Upper lobe of right lung (tissue), 1 donor: ENCODE data around the gene ITPK1. TPM values are rescaled to one million over a fixed set of nuclear protein-coding genes. Genes with fewer than 3 reads are reported as not detected.
"Not testable (repeated sequence)": the region's sequence is repeated elsewhere in the genome, so short reads cannot be mapped to it uniquely, and the experiment has no call there.

Experiments used
- ATAC-seq: fragments of 200-7000 bp; cut with Tn5 transposase; one replicate; pipeline ENCODE4 v1.9.1; 2020; ENCODE audit warnings: mild to moderate bottlenecking, moderate library complexity
- DNase-seq: peaks from one replicate; pipeline ENCODE4 v3.0.0-alpha.2; 2020
- H3K27ac ChIP-seq: fragments of 200-600 bp; one replicate; pipeline ENCODE4 v1.8.0; 2022
- H3K27me3 ChIP-seq: fragments of 200-600 bp; one replicate; pipeline ENCODE4 v1.8.0; 2022; ENCODE audit warnings: mild to moderate bottlenecking
- H3K36me3 ChIP-seq: fragments of 200-600 bp; one replicate; pipeline ENCODE4 v1.8.0; 2022
- H3K4me1 ChIP-seq: fragments of 200-600 bp; one replicate; pipeline ENCODE4 v1.8.0; 2022
- H3K4me3 ChIP-seq: fragments of 200-600 bp; one replicate; pipeline ENCODE4 v1.8.0; 2022; ENCODE audit warnings: mild to moderate bottlenecking
- H3K9me3 ChIP-seq: fragments of 200-600 bp; one replicate; pipeline ENCODE4 v1.8.0; 2022
- intact Hi-C: fragments of 100-400 bp; cut with DNase I; formaldehyde crosslinking; loops from one replicate; pipeline ENCODE4 v1.11.0; 2022
- total RNA-seq: library from RNA; stranded (reverse); fragmentation: NEBNext Ultra II Directional; extraction: Animal tissue kit (Norgen Biotek cat#: 25700); gene quantifications from one replicate; pipeline ENCODE4 v1.2.1, GENCODE V29; 2021
- TF ChIP-seq, protein P1 (sequence below): fragments of 200-600 bp; IDR thresholded peaks from one replicate; pipeline ENCODE4 v1.8.0; 2022; ENCODE audit warnings: antibody characterized with exemption
- donor health status: DM: no; HTN: yes; CAD: no; lungs with severe emphysema.

Gene ITPK1
- total RNA-seq, 1 donor from 2014 or later = 96.9 TPM

DNA sequence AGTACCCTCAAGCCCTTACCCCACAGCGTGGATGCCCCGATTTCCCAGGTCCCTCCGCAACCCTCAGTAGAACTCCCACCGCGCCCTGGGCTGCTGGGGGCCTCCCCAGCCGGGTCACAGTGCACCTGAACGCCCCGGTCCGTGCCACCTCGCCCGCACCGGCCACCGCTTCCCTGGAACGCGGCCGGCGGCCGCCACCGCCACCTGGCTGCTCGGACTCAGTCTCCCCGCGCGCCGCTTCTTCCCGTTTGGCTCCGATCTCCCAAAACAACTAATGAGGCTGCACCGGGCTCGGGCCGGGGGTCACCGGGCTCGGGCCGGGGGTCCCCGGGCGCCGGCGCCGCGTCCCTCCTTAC is 1.0 kb downstream of the ITPK1 start:
- ATAC-seq (no peak), DNase-seq (no peak)
- H3K36me3 ChIP-seq = no peaks in the 10 kb centered on the region
- TF ChIP-seq, protein P1, sequence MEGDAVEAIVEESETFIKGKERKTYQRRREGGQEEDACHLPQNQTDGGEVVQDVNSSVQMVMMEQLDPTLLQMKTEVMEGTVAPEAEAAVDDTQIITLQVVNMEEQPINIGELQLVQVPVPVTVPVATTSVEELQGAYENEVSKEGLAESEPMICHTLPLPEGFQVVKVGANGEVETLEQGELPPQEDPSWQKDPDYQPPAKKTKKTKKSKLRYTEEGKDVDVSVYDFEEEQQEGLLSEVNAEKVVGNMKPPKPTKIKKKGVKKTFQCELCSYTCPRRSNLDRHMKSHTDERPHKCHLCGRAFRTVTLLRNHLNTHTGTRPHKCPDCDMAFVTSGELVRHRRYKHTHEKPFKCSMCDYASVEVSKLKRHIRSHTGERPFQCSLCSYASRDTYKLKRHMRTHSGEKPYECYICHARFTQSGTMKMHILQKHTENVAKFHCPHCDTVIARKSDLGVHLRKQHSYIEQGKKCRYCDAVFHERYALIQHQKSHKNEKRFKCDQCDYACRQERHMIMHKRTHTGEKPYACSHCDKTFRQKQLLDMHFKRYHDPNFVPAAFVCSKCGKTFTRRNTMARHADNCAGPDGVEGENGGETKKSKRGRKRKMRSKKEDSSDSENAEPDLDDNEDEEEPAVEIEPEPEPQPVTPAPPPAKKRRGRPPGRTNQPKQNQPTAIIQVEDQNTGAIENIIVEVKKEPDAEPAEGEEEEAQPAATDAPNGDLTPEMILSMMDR = peak; percentile 3
- peaks cover 36% of the 10 kb centered on the region for H3K4me1 ChIP-seq
- no peaks in the 10 kb centered on the region for H3K9me3 ChIP-seq
- peak overlapping the region; percentile 72 for H3K27ac ChIP-seq
- peak overlapping the region; percentile 72 for H3K4me3 ChIP-seq
- H3K27me3 ChIP-seq = no peaks in the 10 kb centered on the region
- intact Hi-C loops = no loop called here

DNA sequence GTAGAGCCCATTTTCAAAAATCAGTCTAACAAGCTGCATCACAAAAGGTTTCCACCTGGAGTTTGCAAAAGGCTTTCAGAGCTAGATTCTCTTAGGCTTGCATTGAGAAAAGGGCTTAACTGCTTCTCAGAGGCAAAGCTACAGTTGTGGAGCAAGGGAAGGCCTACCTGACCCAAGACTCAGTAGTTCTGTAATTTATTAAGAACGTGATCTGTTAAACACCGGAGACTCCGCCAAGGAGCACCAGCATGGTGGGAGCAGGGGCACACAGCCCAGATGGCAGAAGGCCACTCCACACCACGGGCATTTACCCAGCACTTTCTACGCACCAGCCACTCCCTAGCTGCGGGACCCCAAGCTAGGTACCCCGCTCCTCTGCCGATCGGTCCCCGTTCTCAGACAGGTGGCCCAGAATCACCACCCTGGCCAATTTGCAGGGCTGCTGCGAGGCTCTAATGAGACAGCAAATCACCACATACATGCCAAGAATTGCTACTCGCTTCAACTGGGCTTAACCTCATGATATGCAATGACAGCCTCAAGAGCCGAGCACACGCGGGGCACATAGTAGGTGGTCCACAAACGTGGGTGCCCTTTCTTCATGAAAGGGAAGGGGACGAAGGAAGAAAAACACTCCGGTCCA is 1.5 kb downstream of the ITPK1 start:
- no peak for DNase-seq
- intact Hi-C loops = no loop called here

DNA sequence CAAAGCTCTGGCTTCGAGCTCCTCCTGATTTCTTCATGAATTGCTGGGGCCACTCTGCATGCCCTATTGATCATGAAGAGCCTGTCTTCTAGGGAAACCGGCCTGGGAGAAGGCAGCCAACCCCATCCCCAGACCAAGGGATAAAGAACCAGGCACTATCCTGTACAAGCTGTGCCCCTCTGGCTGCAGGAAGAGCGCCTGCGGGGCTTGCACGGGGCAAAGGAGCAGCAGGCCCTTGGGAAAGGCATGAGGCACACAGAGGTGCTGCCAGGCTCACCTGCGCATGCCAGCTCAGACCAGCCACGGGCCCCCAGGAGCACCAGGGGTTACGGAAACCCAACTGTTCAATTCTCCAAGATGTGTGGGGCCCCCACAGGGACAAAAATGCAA is 2.1 kb downstream of the ITPK1 start:
- Histone ChIP-seq H3K4me1 (peaks cover 39% of the 10 kb centered on the region), H3K36me3 (no peaks in the 10 kb centered on the region), H3K27me3 (no peaks in the 10 kb centered on the region), H3K9me3 (no peaks in the 10 kb centered on the region), H3K4me3 (peak overlapping the region; percentile 72), H3K27ac (peak overlapping the region; percentile 43)
- ATAC-seq (no peak), DNase-seq (no peak)
- intact Hi-C loops = no loop called here
- TF ChIP-seq, protein P1 = no peak

More for the DNA sequence above, 1.5 kb downstream of the ITPK1 start:
- TF ChIP-seq, protein P1 = no peak
- H3K4me3 ChIP-seq = peak overlapping the region; percentile 72
- no peaks in the 10 kb centered on the region for H3K36me3 ChIP-seq
- no peaks in the 10 kb centered on the region for H3K9me3 ChIP-seq
- H3K27me3 ChIP-seq = no peaks in the 10 kb centered on the region
- peak overlapping the region; percentile 72 for H3K27ac ChIP-seq
- H3K4me1 ChIP-seq = peaks cover 36% of the 10 kb centered on the region
- no peak for ATAC-seq

DNA sequence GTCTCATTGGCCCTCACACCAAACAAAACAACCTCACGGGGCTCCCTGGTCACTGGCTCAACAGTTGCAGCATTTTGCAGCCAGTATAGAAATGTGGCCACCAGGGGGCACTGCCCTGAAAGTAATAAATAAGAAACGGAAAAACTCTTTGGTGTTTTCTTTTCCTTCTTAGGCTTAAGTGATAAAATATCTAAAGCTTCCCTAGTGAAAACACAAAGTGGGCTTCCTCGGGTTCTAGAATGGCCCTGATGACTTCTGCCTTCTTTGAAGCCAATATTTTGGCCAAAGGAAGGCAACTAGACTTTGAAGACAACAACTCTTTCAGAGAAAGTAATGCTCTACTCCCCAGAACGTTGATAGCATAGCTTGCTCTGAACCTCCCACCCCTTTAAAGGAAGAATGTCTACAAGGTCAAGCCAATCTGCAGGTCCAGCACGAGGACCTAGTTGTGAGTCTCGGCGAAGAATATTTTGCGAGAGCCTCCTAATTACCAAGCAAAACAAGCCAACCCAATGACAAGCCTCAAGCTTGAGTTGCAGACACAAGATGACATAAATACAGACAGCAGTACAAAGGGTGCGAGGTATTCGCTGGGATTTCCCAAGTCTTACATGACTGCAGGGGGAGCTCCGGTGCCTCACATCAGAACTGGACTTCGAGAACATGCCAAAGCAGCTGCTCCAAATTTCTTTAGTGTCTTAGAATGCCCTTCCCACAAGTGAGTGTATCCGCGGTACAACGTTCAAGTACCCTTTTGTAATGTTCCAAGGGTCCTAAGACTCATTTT is 2.6 kb downstream of the ITPK1 start:
- Histone ChIP-seq H3K4me1 (peaks cover 44% of the 10 kb centered on the region), H3K27me3 (no peaks in the 10 kb centered on the region), H3K27ac (peak overlapping the region; percentile 43), H3K4me3 (peak overlapping the region; percentile 72), H3K9me3 (no peaks in the 10 kb centered on the region), H3K36me3 (no peaks in the 10 kb centered on the region)
- intact Hi-C loops = no loop called here
- ATAC-seq (peak; percentile 6), DNase-seq (peak; percentile 83)
- TF ChIP-seq, protein P1 = peak; percentile 80

DNA sequence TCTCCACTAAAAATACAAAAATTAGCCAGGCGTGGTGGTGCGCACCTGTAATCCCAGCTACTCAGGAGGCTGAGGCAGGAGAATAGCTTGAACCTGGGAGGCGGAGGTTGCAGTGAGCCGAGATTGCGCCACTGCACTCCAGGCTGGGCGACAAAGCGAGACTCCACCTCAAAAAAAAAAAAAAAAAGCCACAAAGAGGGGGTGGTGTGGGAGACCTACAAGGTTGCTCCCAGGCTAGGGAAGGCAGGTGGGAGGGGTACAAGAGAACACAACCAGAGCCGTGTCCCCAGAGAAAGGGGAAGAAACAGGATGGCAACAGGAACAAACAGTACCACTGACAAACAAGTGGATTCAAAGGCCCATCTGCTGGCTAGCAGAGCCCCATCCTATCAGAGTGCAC is 4.2 kb downstream of the ITPK1 start:
- ATAC-seq, H3K4me3 ChIP-seq, DNase-seq, intact Hi-C loops, H3K27me3 ChIP-seq, H3K36me3 ChIP-seq, H3K27ac ChIP-seq, H3K9me3 ChIP-seq: not testable (repeated sequence)
- H3K4me1 ChIP-seq = peaks cover 56% of the 10 kb centered on the region

DNA sequence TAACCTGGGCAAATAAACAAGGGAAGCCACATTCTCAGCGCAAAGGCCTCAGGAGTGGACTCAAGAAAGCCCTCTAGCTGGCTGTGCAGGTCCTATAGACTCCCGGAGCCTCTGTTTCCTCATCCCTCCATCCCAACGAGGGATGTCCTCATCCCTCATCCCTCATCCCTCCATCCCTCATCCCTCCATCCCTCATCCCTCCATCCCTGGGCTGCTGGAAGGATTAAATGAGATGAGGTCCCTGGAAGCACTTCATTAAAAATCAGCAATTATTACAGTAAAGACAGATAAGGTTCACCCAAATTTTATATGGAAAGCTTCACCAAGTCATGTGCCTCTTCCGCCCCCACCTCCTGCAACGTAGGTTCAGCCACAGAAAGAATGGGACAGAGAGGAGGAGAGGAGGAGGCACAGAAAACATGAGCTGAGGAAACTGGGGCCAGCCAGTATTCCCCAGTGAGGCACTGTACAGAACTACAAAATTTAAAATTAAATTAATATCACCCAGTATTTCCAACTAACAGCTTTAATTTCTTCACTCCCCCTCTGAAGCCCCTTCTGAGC is 4.8 kb downstream of the ITPK1 start:
- peaks cover 53% of the 10 kb centered on the region for H3K4me1 ChIP-seq
- ATAC-seq = no peak

More for the DNA sequence above, 4.8 kb downstream of the ITPK1 start:
- no peak for DNase-seq
- intact Hi-C loops = no loop called here
- TF ChIP-seq, protein P1 = no peak
- Histone ChIP-seq H3K9me3 (no peaks in the 10 kb centered on the region), H3K36me3 (no peaks in the 10 kb centered on the region), H3K27ac (no peak overlapping the region), H3K4me3 (no peak overlapping the region), H3K27me3 (no peaks in the 10 kb centered on the region)
